Stimulated activated CD4-positive, alpha-beta T cell treated with anti-CD3 and anti-CD28 coated beads, Interleukin-2, amount 100 ng/mL, for 4 hours (primary cell): ENCODE measurements around the gene KCNN2.

Experiments
- DNase-seq: peaks from one replicate; pipeline ENCODE4 v3.0.0-alpha.2; 2020; ENCODE audit warnings: low read depth

KCNN2 gene

DNA sequence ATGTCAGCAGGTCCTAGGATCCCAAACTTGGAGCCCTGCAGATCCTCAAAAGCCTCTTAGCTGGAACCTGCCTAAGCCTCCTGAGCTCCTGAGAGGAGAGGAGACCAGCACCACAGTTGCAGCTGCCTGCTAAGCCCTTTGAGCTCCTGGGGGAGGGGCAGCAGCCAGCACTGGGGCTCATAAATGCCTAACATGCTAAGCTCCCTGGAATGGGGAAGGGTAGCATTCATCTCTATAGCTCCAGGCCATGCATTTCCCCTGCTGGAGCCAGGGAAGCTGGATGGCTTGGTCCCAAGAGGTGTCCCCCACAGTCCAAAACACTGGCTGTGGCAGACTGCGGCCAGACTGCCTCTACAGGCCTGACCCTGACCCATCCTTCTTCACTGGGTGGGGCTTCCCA lies 182.7 kb downstream of the KCNN2 start:
- DNase-seq: no peak
